K562 (cell line): Measurements from ENCODE around the gene MITF. TPM values are rescaled to one million over a fixed set of nuclear protein-coding genes. Genes with fewer than 3 reads are reported as not detected.
A peak's percentile ranks its signal among the peaks of the same experiment; 100 is the strongest.

Source experiments
- BMI1 ChIP-seq: fragments of 150-350 bp; IDR thresholded peaks from 2 replicates; pipeline ENCODE4 v1.6.1; 2014; ENCODE audit warnings: low read length
- BRD4 ChIP-seq: fragments of 200-600 bp; sonication (generic); IDR thresholded peaks from 2 replicates; pipeline ENCODE4 v1.6.1; 2017; ENCODE audit warnings: inconsistent platforms
- CHD4 ChIP-seq: fragments of 200-600 bp; sonication (generic); IDR thresholded peaks from 3 replicates; pipeline ENCODE4 v1.6.1; 2012; ENCODE audit warnings: low read depth, mild to moderate bottlenecking, mixed read lengths, low read length, inconsistent platforms; ENCODE audit not compliant: insufficient read depth, insufficient replicate concordance, poor library complexity, severe bottlenecking
- CREM ChIP-seq: IDR thresholded peaks from 2 replicates; pipeline ENCODE4 v1.6.1; 2014; ENCODE audit warnings: antibody characterized with exemption, low read depth
- E2F3 ChIP-seq: fragments of 250-450 bp; sonication (Bioruptor Pico); IDR thresholded peaks from 2 replicates; pipeline ENCODE4 v1.4.0; 2020; ENCODE audit warnings: mild to moderate bottlenecking
- HMG20B ChIP-seq: fragments of 250-450 bp; sonication (Bioruptor Pico); IDR thresholded peaks from 2 replicates; pipeline ENCODE4 v1.5.0; 2021; ENCODE audit warnings: mild to moderate bottlenecking
- MLX ChIP-seq, 2 experiments: fragments of 450-650 bp in 1 of 2; sonication (generic) in 1 of 2; formaldehyde crosslinking; conservative IDR thresholded peaks; 2 replicates each; pipeline versions ENCODE4 v1.4.0 to v1.8.1; 2020 to 2022; ENCODE audit warnings: mild to moderate bottlenecking in 1 of 2, missing genetic modification reagents in 1 of 2
- MNT ChIP-seq, 2 experiments: fragments of 450-650 bp; conservative IDR thresholded peaks; 2 replicates each; pipeline ENCODE4 v1.6.1; 2017; ENCODE audit warnings: mild to moderate bottlenecking in 2 of 2, moderate library complexity in 2 of 2
- RBM14 ChIP-seq: fragments of 200-400 bp; formaldehyde crosslinking; IDR thresholded peaks from 2 replicates; pipeline ENCODE4 v1.6.1; 2018; ENCODE audit warnings: low read depth, mild to moderate bottlenecking, low read length, moderate library complexity, borderline replicate concordance; ENCODE audit not compliant: insufficient read depth
- RBM34 ChIP-seq: fragments of 200-400 bp; formaldehyde crosslinking; IDR thresholded peaks from 2 replicates; pipeline ENCODE4 v1.6.1; 2018; ENCODE audit warnings: low read length, borderline replicate concordance; ENCODE audit not compliant: insufficient read depth
- STAG1 ChIP-seq: sonication (generic); formaldehyde crosslinking; IDR thresholded peaks from 2 replicates; pipeline ENCODE4 v1.5.0; 2020; ENCODE audit warnings: missing genetic modification reagents, borderline replicate concordance
- USF1 ChIP-seq: sonication (generic); formaldehyde crosslinking; IDR thresholded peaks from 2 replicates; pipeline ENCODE4 v1.9.0; 2022; ENCODE audit warnings: mild to moderate bottlenecking, missing genetic modification reagents
- YBX1 ChIP-seq: fragments of 450-650 bp; IDR thresholded peaks from 2 replicates; pipeline ENCODE4 v1.7.1; 2016; ENCODE audit warnings: mild to moderate bottlenecking
- ZBTB2 ChIP-seq: fragments of 450-650 bp; IDR thresholded peaks from 2 replicates; pipeline ENCODE4 v1.6.1; 2016; ENCODE audit warnings: antibody characterized with exemption
- ZBTB34 ChIP-seq: fragments of 250-450 bp; sonication (Bioruptor Pico); IDR thresholded peaks from 2 replicates; pipeline ENCODE4 v1.8.0; 2021; ENCODE audit warnings: mild to moderate bottlenecking, moderate library complexity
- ZNF23 ChIP-seq: fragments of 250-450 bp; sonication (Bioruptor Pico); IDR thresholded peaks from 2 replicates; pipeline ENCODE4 v1.4.0; 2020; ENCODE audit warnings: mild to moderate bottlenecking
- ZNF512 ChIP-seq: IDR thresholded peaks from 2 replicates; pipeline ENCODE4 v1.6.1; 2016; ENCODE audit warnings: missing genetic modification characterization, missing compliant biosample characterization
- polyA plus RNA-seq, 8 experiments: library from polyadenylated mRNA; depleted of rRNA in 4 of 8; stranded (reverse) in 5 of 8; unstranded in 3 of 8; fragments of >200 nt; fragmentation: Nextera tagmentation in 2 of 8; fragmentation: Illumina TruSeq in 1 of 8; extraction: Ambion mirVana in 2 of 8; extraction: Trizol in 1 of 8; gene quantifications; 2 replicates each; pipeline versions ENCODE4 v1.2.1 to v1.2.3, GENCODE V29; 2011 to 2014; ENCODE audit warnings: inconsistent platforms in 1 of 8, missing spikeins in 1 of 8
- total RNA-seq, 7 experiments: library from RNA; depleted of rRNA in 6 of 7; stranded (reverse); fragments of >200 nt in 6 of 7; fragmentation: Illumina TruSeq in 2 of 7; extraction: Trizol in 2 of 7; gene quantifications; 2 replicates each; pipeline versions ENCODE4 v1.2.1 to v1.2.3, GENCODE V29; 2011 to 2021; ENCODE audit warnings: low replicate concordance in 1 of 7

Gene MITF
- total and polyA plus RNA-seq, 9 of the 15 experiments (the other 6 are each of a cell fraction or from before 2014, with no cell fraction given) = 5.6 to 14.9 (median 11.1) TPM

GRCh38 chr3:69739204-69740102 lies at the start of gene MITF (continued):
- TF ChIP-seq ZBTB2 (no peak), MNT (conservative IDR thresholded peaks at IDR 0.05) (peak; percentile 97 to 98), MLX (CRISPR knock-in tag; conservative IDR thresholded peaks at IDR 0.05) (no peak), HMG20B (no peak), E2F3 (CRISPR knock-in tag) (no peak), USF1 (CRISPR knock-in tag) (peak; percentile 25; the same call in 1 of the 2 replicates), BMI1 (no peak), ZBTB34 (CRISPR knock-in tag) (no peak), BRD4 (no peak), YBX1 (no peak), ZNF512 (tag) (no peak), CREM (peak; percentile 74; the same call in 1 of the 2 replicates), RBM14 (no peak), ZNF23 (CRISPR knock-in tag) (no peak), STAG1 (CRISPR knock-in tag) (no peak), RBM34 (no peak), CHD4 (no peak)
